Neural cell (in vitro differentiated cells): ENCODE data around the gene PPP2R2B. TPM values are rescaled to one million over a fixed set of nuclear protein-coding genes. Genes with fewer than 3 reads are reported as not detected.

Experiments used
- H2AFZ ChIP-seq: fragments of 200-600, 300-800 bp; sonication (generic), shearing (Covaris generic); 2 replicates; pipeline ENCODE4 v1.6.0; 2014; ENCODE audit warnings: low read depth, mild to moderate bottlenecking, antibody characterized with exemption, low read length, moderate library complexity
- H3F3A ChIP-seq: fragments of 200-600 bp; shearing (Covaris generic); 2 replicates; pipeline ENCODE4 v1.6.1; 2016; ENCODE audit warnings: mild to moderate bottlenecking, moderate library complexity, mixed read lengths, antibody characterized with exemption, low read length; ENCODE audit not compliant: insufficient read depth, poor library complexity, severe bottlenecking
- H3K27ac ChIP-seq: fragments of 200-600, 300-800 bp; sonication (generic), shearing (Covaris generic); 2 replicates; pipeline ENCODE4 v1.5.1; 2014; ENCODE audit warnings: mild to moderate bottlenecking, low read length, moderate library complexity
- H3K27me3 ChIP-seq: fragments of 300-800, 200-600 bp; sonication (generic), shearing (Covaris generic); 2 replicates; pipeline ENCODE4 v1.6.0; 2014; ENCODE audit warnings: mild to moderate bottlenecking, low read depth, low read length, moderate library complexity; ENCODE audit not compliant: insufficient read depth
- H3K36me3 ChIP-seq: fragments of 300-800, 200-600 bp; sonication (generic), shearing (Covaris generic); 2 replicates; pipeline ENCODE4 v1.5.1; 2014; ENCODE audit warnings: mild to moderate bottlenecking, antibody characterized with exemption, low read length, moderate library complexity; ENCODE audit not compliant: insufficient read depth
- H3K4me2 ChIP-seq: fragments of 300-800, 200-600 bp; sonication (generic), shearing (Covaris generic); 2 replicates; pipeline ENCODE4 v1.6.0; 2014; ENCODE audit warnings: mild to moderate bottlenecking, low read length
- H3K4me3 ChIP-seq: fragments of 300-800, 200-600 bp; sonication (generic), shearing (Covaris generic); 2 replicates; pipeline ENCODE4 v1.5.1; 2014; ENCODE audit warnings: mild to moderate bottlenecking, low read length, moderate library complexity
- H3K79me2 ChIP-seq: fragments of 200-600 bp; shearing (Covaris generic); replicated peaks from 2 replicates; pipeline ENCODE4 v1.6.0; 2014; ENCODE audit warnings: mild to moderate bottlenecking, low read length, moderate library complexity; ENCODE audit not compliant: insufficient read depth
- H3K9ac ChIP-seq: fragments of 300-800, 200-600 bp; sonication (generic), shearing (Covaris generic); 2 replicates; pipeline ENCODE4 v1.6.1; 2016; ENCODE audit warnings: mild to moderate bottlenecking, low read length, mixed read lengths
- H3K9me2 ChIP-seq: fragments of 200-600 bp; shearing (Covaris generic); 2 replicates; pipeline ENCODE4 v1.6.1; 2016; ENCODE audit warnings: mild to moderate bottlenecking, low read length, mixed read lengths; ENCODE audit not compliant: insufficient read depth
- H3K9me3 ChIP-seq: fragments of 200-600, 300-800 bp; sonication (generic), shearing (Covaris generic); 2 replicates; pipeline ENCODE4 v1.6.1; 2016; ENCODE audit warnings: mild to moderate bottlenecking, mixed run types, low read length, moderate library complexity, mixed read lengths
- H4K20me1 ChIP-seq: fragments of 200-600 bp; shearing (Covaris generic); 2 replicates; pipeline ENCODE4 v1.6.1; 2016; ENCODE audit warnings: mild to moderate bottlenecking, mixed run types; ENCODE audit not compliant: insufficient read depth
- CTCF ChIP-seq: fragments of 450-650 bp; IDR thresholded peaks from 2 replicates; pipeline ENCODE4 v1.5.1; 2014; ENCODE audit warnings: antibody characterized with exemption, mild to moderate bottlenecking, moderate library complexity; ENCODE audit not compliant: poor library complexity, severe bottlenecking
- EP300 ChIP-seq: fragments of 450-650 bp; conservative IDR thresholded peaks from 2 replicates; pipeline ENCODE4 v1.6.1; 2014; ENCODE audit warnings: antibody characterized with exemption, mild to moderate bottlenecking, moderate library complexity; ENCODE audit not compliant: poor library complexity, severe bottlenecking
- EZH2 ChIP-seq: fragments of 200-600, 300-800 bp; shearing (Covaris generic), sonication (generic); IDR thresholded peaks from 2 replicates; pipeline ENCODE4 v1.6.1; 2014; ENCODE audit warnings: antibody characterized with exemption, low read length, borderline replicate concordance, mild to moderate bottlenecking; ENCODE audit not compliant: insufficient read depth, poor library complexity, severe bottlenecking
- MXI1 ChIP-seq: fragments of 450-650 bp; conservative IDR thresholded peaks from 2 replicates; pipeline ENCODE4 v1.6.1; 2014; ENCODE audit warnings: antibody characterized with exemption, mild to moderate bottlenecking; ENCODE audit not compliant: poor library complexity, severe bottlenecking
- POLR2AphosphoS5 ChIP-seq: IDR thresholded peaks from 2 replicates; pipeline ENCODE4 v1.6.1; 2012
- RAD21 ChIP-seq: fragments of 450-650 bp; conservative IDR thresholded peaks from 2 replicates; pipeline ENCODE4 v1.6.1; 2014; ENCODE audit warnings: antibody characterized with exemption, mild to moderate bottlenecking, moderate library complexity
- SMC3 ChIP-seq: fragments of 450-650 bp; conservative IDR thresholded peaks from 2 replicates; pipeline ENCODE4 v1.6.1; 2014; ENCODE audit warnings: antibody characterized with exemption, mild to moderate bottlenecking, moderate library complexity; ENCODE audit not compliant: poor library complexity
- TAF1 ChIP-seq: IDR thresholded peaks from 2 replicates; pipeline ENCODE4 v1.6.1; 2012; ENCODE audit warnings: low read depth
- polyA plus RNA-seq: library from polyadenylated mRNA; depleted of rRNA; stranded (reverse); fragments of >200 nt; gene quantifications from 2 replicates; pipeline ENCODE4 v1.2.3, GENCODE V29; 2014
- TF ChIP-seq, protein P1 (sequence below): IDR thresholded peaks from 2 replicates; pipeline ENCODE4 v1.6.1; 2012; ENCODE audit warnings: borderline replicate concordance

The PPP2R2B gene
- polyA plus RNA-seq, 1 donor from 2014 or later = 250 TPM

GRCh38 chr5:146549615-146550014, 328.9 kb downstream of the PPP2R2B start:
- no peak overlapping the region for H3K9ac ChIP-seq
- no peak for TF ChIP-seq TAF1
- no peaks in the 10 kb centered on the region for H3K9me2 ChIP-seq
- no peaks in the 10 kb centered on the region for H3K27me3 ChIP-seq
- no peak overlapping the region for H2AFZ ChIP-seq
- H3K4me2 ChIP-seq = no peak overlapping the region
- no peaks in the 10 kb centered on the region for H4K20me1 ChIP-seq
- H3K27ac ChIP-seq = no peak overlapping the region
- no peaks in the 10 kb centered on the region for H3K36me3 ChIP-seq
- H3K4me3 ChIP-seq = no peak overlapping the region
- H3K79me2 ChIP-seq = no peaks in the 10 kb centered on the region
- H3F3A ChIP-seq = no peaks in the 10 kb centered on the region
- H3K9me3 ChIP-seq = no peaks in the 10 kb centered on the region

- no peaks in the 10 kb centered on the region for H3K27me3 ChIP-seq
- no peaks in the 10 kb centered on the region for H3K9me2 ChIP-seq
- H3K9ac ChIP-seq = no peak overlapping the region
- TF ChIP-seq POLR2AphosphoS5 = no peak
- no peak for TF ChIP-seq EZH2
- no peak for TF ChIP-seq MXI1
- TF ChIP-seq CTCF = no peak
- no peak for TF ChIP-seq RAD21
- no peak for TF ChIP-seq EP300
- no peak for TF ChIP-seq TAF1
- TF ChIP-seq, protein P1, sequence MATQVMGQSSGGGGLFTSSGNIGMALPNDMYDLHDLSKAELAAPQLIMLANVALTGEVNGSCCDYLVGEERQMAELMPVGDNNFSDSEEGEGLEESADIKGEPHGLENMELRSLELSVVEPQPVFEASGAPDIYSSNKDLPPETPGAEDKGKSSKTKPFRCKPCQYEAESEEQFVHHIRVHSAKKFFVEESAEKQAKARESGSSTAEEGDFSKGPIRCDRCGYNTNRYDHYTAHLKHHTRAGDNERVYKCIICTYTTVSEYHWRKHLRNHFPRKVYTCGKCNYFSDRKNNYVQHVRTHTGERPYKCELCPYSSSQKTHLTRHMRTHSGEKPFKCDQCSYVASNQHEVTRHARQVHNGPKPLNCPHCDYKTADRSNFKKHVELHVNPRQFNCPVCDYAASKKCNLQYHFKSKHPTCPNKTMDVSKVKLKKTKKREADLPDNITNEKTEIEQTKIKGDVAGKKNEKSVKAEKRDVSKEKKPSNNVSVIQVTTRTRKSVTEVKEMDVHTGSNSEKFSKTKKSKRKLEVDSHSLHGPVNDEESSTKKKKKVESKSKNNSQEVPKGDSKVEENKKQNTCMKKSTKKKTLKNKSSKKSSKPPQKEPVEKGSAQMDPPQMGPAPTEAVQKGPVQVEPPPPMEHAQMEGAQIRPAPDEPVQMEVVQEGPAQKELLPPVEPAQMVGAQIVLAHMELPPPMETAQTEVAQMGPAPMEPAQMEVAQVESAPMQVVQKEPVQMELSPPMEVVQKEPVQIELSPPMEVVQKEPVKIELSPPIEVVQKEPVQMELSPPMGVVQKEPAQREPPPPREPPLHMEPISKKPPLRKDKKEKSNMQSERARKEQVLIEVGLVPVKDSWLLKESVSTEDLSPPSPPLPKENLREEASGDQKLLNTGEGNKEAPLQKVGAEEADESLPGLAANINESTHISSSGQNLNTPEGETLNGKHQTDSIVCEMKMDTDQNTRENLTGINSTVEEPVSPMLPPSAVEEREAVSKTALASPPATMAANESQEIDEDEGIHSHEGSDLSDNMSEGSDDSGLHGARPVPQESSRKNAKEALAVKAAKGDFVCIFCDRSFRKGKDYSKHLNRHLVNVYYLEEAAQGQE = no peak
- TF ChIP-seq SMC3 = no peak
- no peaks in the 10 kb centered on the region for H4K20me1 ChIP-seq
- H3F3A ChIP-seq = no peaks in the 10 kb centered on the region
- no peaks in the 10 kb centered on the region for H3K9me3 ChIP-seq
- H3K4me3 ChIP-seq = no peak overlapping the region
- no peaks in the 10 kb centered on the region for H3K36me3 ChIP-seq
- no peaks in the 10 kb centered on the region for H3K79me2 ChIP-seq
- no peak overlapping the region for H2AFZ ChIP-seq
- H3K4me2 ChIP-seq = no peak overlapping the region
- H3K27ac ChIP-seq = no peak overlapping the region
Measured at GRCh38 chr5:146548781-146549449, 329.6 kb downstream of the PPP2R2B start.

DNA sequence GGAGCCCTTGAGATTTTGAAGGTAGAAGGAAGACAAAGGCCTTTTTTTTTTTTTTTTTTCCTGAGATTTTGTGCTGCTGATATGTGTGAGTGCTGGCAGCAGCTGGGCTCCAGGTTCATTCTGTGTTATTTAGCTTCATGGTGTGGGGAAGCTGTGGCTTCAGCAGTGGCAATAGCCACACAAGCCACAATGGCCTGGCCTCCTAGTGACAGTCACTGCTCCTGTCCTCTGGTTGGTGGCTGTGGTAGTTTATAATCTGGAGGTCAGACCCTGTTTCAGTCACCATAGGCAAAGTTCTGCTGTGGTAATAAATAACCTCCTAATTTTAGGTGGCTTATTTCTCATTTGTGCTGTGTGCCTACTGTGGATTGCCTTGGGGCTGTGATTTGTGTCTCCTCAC, 334.3 kb downstream of the PPP2R2B start:
- no peaks in the 10 kb centered on the region for H3K27me3 ChIP-seq
- no peaks in the 10 kb centered on the region for H3F3A ChIP-seq
- TF ChIP-seq TAF1 (no peak), MXI1 (no peak), POLR2AphosphoS5 (no peak), SMC3 (no peak), CTCF (no peak), EZH2 (no peak)
- TF ChIP-seq, protein P1 = no peak
- H2AFZ ChIP-seq = no peak overlapping the region
- H3K9me3 ChIP-seq = no peaks in the 10 kb centered on the region
- H3K4me2 ChIP-seq = no peak overlapping the region
- no peak overlapping the region for H3K27ac ChIP-seq
- no peaks in the 10 kb centered on the region for H3K9me2 ChIP-seq
- H3K9ac ChIP-seq = no peak overlapping the region
- no peaks in the 10 kb centered on the region for H4K20me1 ChIP-seq
- H3K4me3 ChIP-seq = no peak overlapping the region
- H3K79me2 ChIP-seq = no peaks in the 10 kb centered on the region
- no peaks in the 10 kb centered on the region for H3K36me3 ChIP-seq
